ENCODE results near the gene SBK3. TPM values are rescaled to one million over a fixed set of nuclear protein-coding genes. Genes with fewer than 3 reads are reported as not detected.
A peak's percentile ranks its signal among the peaks of the same experiment; 100 is the strongest.

Gene SBK3
- total and polyA plus RNA-seq, 2 of the 8 experiments (the other 6 are each of a cell fraction or from before 2014, with no cell fraction given): 0.76 to 1.5 TPM

DNA sequence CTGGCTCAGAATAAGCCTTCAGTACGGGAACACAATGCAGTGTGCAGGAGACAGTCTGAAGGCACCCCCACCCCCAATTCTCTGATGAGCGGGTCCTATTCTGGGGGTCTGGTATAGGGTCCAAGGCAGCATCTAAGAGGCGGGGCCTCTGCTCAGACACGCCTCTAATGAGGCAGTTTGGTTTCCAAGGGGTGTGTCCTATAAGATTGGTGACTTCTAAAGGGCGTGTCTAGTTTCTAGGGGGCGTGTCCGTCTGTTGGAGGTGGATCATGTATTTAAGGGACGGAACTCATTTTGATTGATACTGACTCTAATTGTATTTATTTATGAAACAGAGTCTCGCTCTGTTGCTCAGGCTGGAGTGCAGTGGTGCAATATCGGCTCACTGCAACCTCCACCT is 45.3 kb upstream of the SBK3 start:
- POLR2A ChIA-PET (ENCODE audit: partially characterized antibody): interaction anchor here (1.1 kb wide), 1 partner anchor 9 kb away, joined by 6 read pairs; the partner anchor contains the start of gene ZNF579
- peak overlapping the region in 1 of 2 experiments; percentile 20; a peak in 1 of 4 replicates for H3K4me2 ChIP-seq (ENCODE audit: insufficient read depth in 1 of 2, low read depth in 2 of 2, low read length in 2 of 2)

More for the DNA sequence above, 45.3 kb upstream of the SBK3 start:
- H4K8ac ChIP-seq (ENCODE audit: extremely low read depth, insufficient read depth, low read length): no peak overlapping the region
- no peaks in the 10 kb centered on the region for H3K9me3 ChIP-seq (ENCODE audit: insufficient read depth in 2 of 2, low read depth in 1 of 2, low read length in 1 of 2)
- peaks cover 0 to 6% (median 4%) of the 10 kb centered on the region in 4 experiments; a peak in 2 of 8 replicates for H3K36me3 ChIP-seq (ENCODE audit: control insufficient read depth in 2 of 4, insufficient read depth in 4 of 4, low read length in 3 of 4)
- no peak overlapping the region for H3K9ac ChIP-seq (replicated peaks in 1 of 4; ENCODE audit: extremely low read depth in 1 of 4, low read depth in 3 of 4, low read length in 3 of 4)
- TF ChIP-seq CBX8 (IDR thresholded peaks at IDR 0.05; ENCODE audit: borderline replicate concordance, low read depth, low read length) (no peak), SP1 (IDR thresholded peaks at IDR 0.05; ENCODE audit: low read depth, low read length) (no peak), EGR1 (IDR thresholded peaks at IDR 0.05; ENCODE audit: borderline replicate concordance, low read depth, low read length) (no peak), SUZ12 (IDR thresholded peaks at IDR 0.05; ENCODE audit: low read length) (no peak), SIRT6 (IDR thresholded peaks at IDR 0.05; ENCODE audit: low read length) (no peak), TAF7 (optimal IDR thresholded peaks at IDR 0.05; ENCODE audit: borderline replicate concordance, low read depth, low read length) (no peak), PHF8 (conservative IDR thresholded peaks at IDR 0.05; ENCODE audit: low read depth, low read length) (no peak), CHD2 (IDR thresholded peaks at IDR 0.05; ENCODE audit: low read length) (no peak), CBX5 (IDR thresholded peaks at IDR 0.05; ENCODE audit: low read depth, low read length) (no peak), SIX5 (IDR thresholded peaks at IDR 0.05; ENCODE audit: low read depth, low read length) (no peak), CEBPB (IDR thresholded peaks at IDR 0.05; ENCODE audit: low read depth, low read length) (no peak)
- FAIRE-seq (peak; percentile 36), DNase-seq (ENCODE audit: low read depth in 1 of 2, low spot score in 2 of 2) (peak in 1 of 2 experiments; percentile 52)
- no peaks in the 10 kb centered on the region for H3K79me2 ChIP-seq (ENCODE audit: control insufficient read depth in 1 of 2, insufficient read depth in 2 of 2, low read length in 2 of 2)
- CTCF ChIA-PET (ENCODE audit: partially characterized antibody): no interaction called here
- no peak overlapping the region for H3K14ac ChIP-seq (ENCODE audit: insufficient read length)
- H3K4me3 ChIP-seq (ENCODE audit: extremely low read depth in 1 of 4, insufficient read depth in 2 of 4, low read depth in 3 of 4, low read length in 4 of 4): no peak overlapping the region
- H3K23me2 ChIP-seq (ENCODE audit: low read depth, low read length): peaks cover 8% of the 10 kb centered on the region
- H3K27ac ChIP-seq (ENCODE audit: low read depth, low read length): no peak overlapping the region
- H4K20me1 ChIP-seq (replicated peaks in 1 of 2; ENCODE audit: control insufficient read depth in 1 of 2, insufficient read depth in 2 of 2, low read length in 2 of 2): no peaks in the 10 kb centered on the region
- H3K27me3 ChIP-seq (replicated peaks in 1 of 4; ENCODE audit: control insufficient read depth in 3 of 4, extremely low read depth in 1 of 4, insufficient read depth in 3 of 4, low read length in 3 of 4): peaks cover 0 to 2% (median 0%) of the 10 kb centered on the region in 4 experiments; a peak in 2 of 7 replicates
- no peak overlapping the region for H3K56ac ChIP-seq (replicated peaks; ENCODE audit: insufficient read length, low read depth, low read length)
- H2AK5ac ChIP-seq (ENCODE audit: low read depth, low read length): no peak overlapping the region
- no peak overlapping the region for H3K18ac ChIP-seq (ENCODE audit: extremely low read depth, low read length)
- H2AFZ ChIP-seq (ENCODE audit: low read length): no peak overlapping the region
- H4K91ac ChIP-seq (replicated peaks; ENCODE audit: insufficient read length, low read length): no peak overlapping the region
- no peaks in the 10 kb centered on the region for H3K79me1 ChIP-seq (ENCODE audit: low read depth, low read length)
- no peak overlapping the region for H4K5ac ChIP-seq (ENCODE audit: insufficient read length, low read depth, low read length)
- H2BK15ac ChIP-seq (ENCODE audit: low read length): no peak overlapping the region
- no peak overlapping the region for H2BK20ac ChIP-seq (ENCODE audit: low read length)
- H2BK12ac ChIP-seq (ENCODE audit: low read depth, low read length): no peak overlapping the region
- H3K4me1 ChIP-seq (replicated peaks in 1 of 4; ENCODE audit: control insufficient read depth in 3 of 4, insufficient read depth in 4 of 4, low read length in 3 of 4): peaks cover 0 to 8% (median 4%) of the 10 kb centered on the region in 4 experiments; a peak in 4 of 7 replicates
- H2BK120ac ChIP-seq (replicated peaks; ENCODE audit: low read depth, low read length): no peak overlapping the region
- H3K23ac ChIP-seq (ENCODE audit: insufficient read length): no peak overlapping the region
- 82% methylated on average over 10 of the region's 10 CpGs; no CpG with 5 or more reads in 1 of the 2 experiments for WGBS, 2 experiments (ENCODE audit: extremely low coverage in 1 of 2, insufficient coverage in 1 of 2, insufficient read length in 1 of 2, insufficient replicate concordance in 2 of 2, low coverage in 1 of 2, low lambda C conversion rate in 2 of 2, missing lambda C conversion rate in 1 of 2)
- no peak overlapping the region for H3K4ac ChIP-seq (replicated peaks; ENCODE audit: insufficient read length, low read depth, low read length)
- no peak overlapping the region for H2BK5ac ChIP-seq (ENCODE audit: low read depth, low read length)
